ENCODE measurements around the gene NKAPD1. TPM values are rescaled to one million over a fixed set of nuclear protein-coding genes. Genes with fewer than 3 reads are reported as not detected.

The NKAPD1 gene
- total and polyA plus RNA-seq, 2 donors (not counting 3 experiments of a cell fraction or from before 2014, with no cell fraction given), result 7.2 to 16.7 TPM

- TF ChIP-seq JUN (IDR thresholded peaks at IDR 0.05; ENCODE audit: borderline replicate concordance, insufficient read depth, insufficient read length, low read depth) (no peak), EZH2 (IDR thresholded peaks at IDR 0.05; ENCODE audit: borderline replicate concordance, low read depth, low read length, severe bottlenecking) (no peak), FOS (IDR thresholded peaks at IDR 0.05; ENCODE audit: borderline replicate concordance, insufficient read depth, low read length) (no peak), CTCF (IDR thresholded peaks at IDR 0.05; ENCODE audit: extremely low read depth in 1 of 2, insufficient read depth in 1 of 2, low read depth in 1 of 2, low read length in 2 of 2) (no peak), POLR2AphosphoS5 (IDR thresholded peaks at IDR 0.05; ENCODE audit: insufficient read depth, low read depth, low read length) (no peak), MYC (IDR thresholded peaks at IDR 0.05; ENCODE audit: low read depth, low read length) (no peak), GATA2 (IDR thresholded peaks at IDR 0.05; ENCODE audit: insufficient read depth, insufficient read length, low read depth, low read length) (no peak), POLR2A (IDR thresholded peaks at IDR 0.05; ENCODE audit: low read depth, low read length) (no peak)
- TF ChIP-seq, protein P1, sequence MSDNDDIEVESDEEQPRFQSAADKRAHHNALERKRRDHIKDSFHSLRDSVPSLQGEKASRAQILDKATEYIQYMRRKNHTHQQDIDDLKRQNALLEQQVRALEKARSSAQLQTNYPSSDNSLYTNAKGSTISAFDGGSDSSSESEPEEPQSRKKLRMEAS (IDR thresholded peaks at IDR 0.05; ENCODE audit: insufficient read depth, insufficient read length), result no peak
- Histone ChIP-seq H3K27me3 (ENCODE audit: control insufficient read depth in 2 of 2, insufficient read depth in 2 of 2, low read length in 2 of 2) (no peaks in the 10 kb centered on the region), H3K4me3 (replicated peaks in 1 of 3; ENCODE audit: insufficient read depth in 1 of 3, low read depth in 1 of 3, low read length in 3 of 3) (no peak overlapping the region), H3K4me1 (ENCODE audit: control insufficient read depth, extremely low read depth, insufficient read depth, low read length) (peaks cover 23% of the 10 kb centered on the region), H2AFZ (ENCODE audit: low read depth, low read length) (no peak overlapping the region), H3K9ac (replicated peaks; ENCODE audit: extremely low read depth, insufficient read depth, low read length) (no peak overlapping the region), H3K9me1 (replicated peaks; ENCODE audit: control insufficient read depth, extremely low read depth, insufficient read depth, low read length) (no peaks in the 10 kb centered on the region), H3K9me3 (replicated peaks; ENCODE audit: control insufficient read depth, insufficient read depth, low read length) (no peaks in the 10 kb centered on the region), H3K36me3 (ENCODE audit: control insufficient read depth in 2 of 2, extremely low read depth in 1 of 2, insufficient read depth in 2 of 2, low read length in 2 of 2) (no peaks in the 10 kb centered on the region), H3K27ac (ENCODE audit: insufficient read depth, low read depth, low read length) (no peak overlapping the region), H4K20me1 (replicated peaks; ENCODE audit: control insufficient read depth, extremely low read depth, insufficient read depth, low read length) (no peaks in the 10 kb centered on the region), H3K79me2 (ENCODE audit: control insufficient read depth, insufficient read depth, low read length) (no peaks in the 10 kb centered on the region), H3K4me2 (ENCODE audit: insufficient read depth, low read length) (no peak overlapping the region)
- POLR2A ChIA-PET, result interaction anchor here (0.6 kb wide), 1 partner anchor 295 kb away, joined by 3 read pairs; no protein-coding TSS in a partner anchor
- no peak for FAIRE-seq
- BruUV-seq (replicated peaks), result no TSS peak
- dilution Hi-C loops (cut with MboI; ENCODE audit: extremely low pct_ligation_motif_present, low sequenced_read_pairs) (no loop called here), intact Hi-C loops (cut with micrococcal nuclease) (no loop called here)
- CTCF ChIA-PET, result no interaction called here
- no peak for DNase-seq (ENCODE audit: low read depth, low spot score)
These were observed 49.0 kb downstream of the NKAPD1 start for GRCh38 chr11:112123129-112123528.
